ENCODE measurements around the gene SLC24A4. TPM values are rescaled to one million over a fixed set of nuclear protein-coding genes. Genes with fewer than 3 reads are reported as not detected.

Gene SLC24A4
- total RNA-seq, 2 donors from 2014 or later, result 2.7 to 4.4 TPM

DNA sequence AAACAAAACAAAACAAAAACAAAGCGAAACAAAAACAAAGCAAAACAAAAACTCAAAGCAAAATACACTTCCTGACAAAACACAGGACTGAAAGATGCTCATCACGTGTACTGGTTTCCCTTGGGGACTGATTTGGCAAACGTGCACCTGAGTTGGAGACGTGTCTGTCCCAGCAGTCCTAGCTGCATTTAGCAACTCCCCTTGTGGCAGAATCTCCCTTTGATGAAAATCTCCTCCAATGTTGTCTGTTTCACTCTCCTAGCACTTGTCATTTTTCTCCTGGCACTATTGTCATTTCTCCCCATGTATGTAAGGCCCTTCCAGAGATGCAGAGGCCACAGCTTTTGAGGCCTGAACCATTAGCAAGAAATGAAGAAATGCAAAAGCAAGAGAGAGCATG, 6.8 kb upstream of the SLC24A4 start:
- H3K9me3 ChIP-seq, result no peaks in the 10 kb centered on the region
- no peak overlapping the region for H3K4me3 ChIP-seq
- no peak overlapping the region for H3K27ac ChIP-seq
- TF ChIP-seq, protein P1, sequence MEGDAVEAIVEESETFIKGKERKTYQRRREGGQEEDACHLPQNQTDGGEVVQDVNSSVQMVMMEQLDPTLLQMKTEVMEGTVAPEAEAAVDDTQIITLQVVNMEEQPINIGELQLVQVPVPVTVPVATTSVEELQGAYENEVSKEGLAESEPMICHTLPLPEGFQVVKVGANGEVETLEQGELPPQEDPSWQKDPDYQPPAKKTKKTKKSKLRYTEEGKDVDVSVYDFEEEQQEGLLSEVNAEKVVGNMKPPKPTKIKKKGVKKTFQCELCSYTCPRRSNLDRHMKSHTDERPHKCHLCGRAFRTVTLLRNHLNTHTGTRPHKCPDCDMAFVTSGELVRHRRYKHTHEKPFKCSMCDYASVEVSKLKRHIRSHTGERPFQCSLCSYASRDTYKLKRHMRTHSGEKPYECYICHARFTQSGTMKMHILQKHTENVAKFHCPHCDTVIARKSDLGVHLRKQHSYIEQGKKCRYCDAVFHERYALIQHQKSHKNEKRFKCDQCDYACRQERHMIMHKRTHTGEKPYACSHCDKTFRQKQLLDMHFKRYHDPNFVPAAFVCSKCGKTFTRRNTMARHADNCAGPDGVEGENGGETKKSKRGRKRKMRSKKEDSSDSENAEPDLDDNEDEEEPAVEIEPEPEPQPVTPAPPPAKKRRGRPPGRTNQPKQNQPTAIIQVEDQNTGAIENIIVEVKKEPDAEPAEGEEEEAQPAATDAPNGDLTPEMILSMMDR (IDR thresholded peaks at IDR 0.05), result no peak
- DNase-seq (ENCODE audit: low spot score) (no peak), ATAC-seq (ENCODE audit: insufficient number of reproducible peaks, low FRiP score, low read depth) (no peak)
- no peaks in the 10 kb centered on the region for H3K4me1 ChIP-seq (ENCODE audit: control insufficient read depth in 1 of 2, low read depth in 2 of 2)
- no peaks in the 10 kb centered on the region for H3K27me3 ChIP-seq (replicated peaks; ENCODE audit: insufficient read depth)
- no peaks in the 10 kb centered on the region for H3K36me3 ChIP-seq

DNA sequence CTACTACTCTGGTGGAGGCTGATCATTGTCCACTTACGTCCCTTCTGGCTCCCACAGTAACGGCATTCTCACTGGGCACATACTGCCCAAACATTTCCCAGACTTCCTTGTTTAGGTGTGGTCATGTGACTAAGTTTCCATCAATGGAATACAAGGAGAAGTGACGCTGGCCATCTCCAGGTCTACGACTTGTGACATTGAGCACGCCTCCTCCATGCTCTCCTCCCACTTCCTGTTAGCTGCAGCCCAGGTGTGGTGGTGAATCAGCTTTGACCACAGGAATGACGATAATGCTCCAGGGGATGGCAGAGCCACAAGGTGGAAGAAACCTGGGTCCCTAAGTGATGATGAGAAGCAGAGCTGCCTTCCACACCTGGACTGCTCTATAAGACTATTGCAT, 6.0 kb upstream of the SLC24A4 start:
- H3K9me3 ChIP-seq, result no peaks in the 10 kb centered on the region
- H3K4me3 ChIP-seq, result no peak overlapping the region
- H3K4me1 ChIP-seq (ENCODE audit: control insufficient read depth in 1 of 2, low read depth in 2 of 2), result peaks cover 0 to 4% of the 10 kb centered on the region in 2 donors
- ATAC-seq (ENCODE audit: insufficient number of reproducible peaks, low FRiP score, low read depth) (no peak), DNase-seq (ENCODE audit: low spot score) (no peak)
- no peaks in the 10 kb centered on the region for H3K36me3 ChIP-seq
- TF ChIP-seq, protein P1 (IDR thresholded peaks at IDR 0.05), result no peak
- H3K27ac ChIP-seq, result no peak overlapping the region
- H3K27me3 ChIP-seq (replicated peaks; ENCODE audit: insufficient read depth), result no peaks in the 10 kb centered on the region

DNA sequence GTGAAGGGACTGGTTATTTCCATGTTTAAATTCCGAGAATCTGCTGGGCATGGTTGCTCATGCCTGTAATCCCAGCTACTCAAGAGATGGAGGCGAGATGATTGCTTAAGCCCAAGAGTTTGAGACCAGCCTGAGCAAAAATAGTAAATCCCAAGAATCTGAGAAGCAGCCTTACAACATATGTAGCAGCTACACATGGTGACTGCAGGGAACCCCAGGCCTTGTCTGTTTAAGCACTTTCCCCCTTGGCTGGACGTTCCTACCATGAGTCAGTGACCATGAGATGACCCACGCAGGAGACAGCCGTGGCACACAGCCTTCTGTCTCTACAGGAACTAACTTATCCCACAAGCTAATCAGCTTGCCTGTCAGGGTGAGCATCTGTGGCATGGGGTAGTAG, 5.5 kb upstream of the SLC24A4 start:
- TF ChIP-seq, protein P1 (IDR thresholded peaks at IDR 0.05), result no peak
- H3K36me3 ChIP-seq, result no peaks in the 10 kb centered on the region
- H3K4me3 ChIP-seq, result no peak overlapping the region
- H3K9me3 ChIP-seq, result no peaks in the 10 kb centered on the region
- no peak overlapping the region for H3K27ac ChIP-seq
- ATAC-seq (ENCODE audit: insufficient number of reproducible peaks, low FRiP score, low read depth) (no peak), DNase-seq (ENCODE audit: low spot score) (no peak)
- H3K27me3 ChIP-seq (replicated peaks; ENCODE audit: insufficient read depth), result no peaks in the 10 kb centered on the region
- H3K4me1 ChIP-seq (ENCODE audit: control insufficient read depth in 1 of 2, low read depth in 2 of 2), result peaks cover under 1 to 10% of the 10 kb centered on the region in 2 donors

DNA sequence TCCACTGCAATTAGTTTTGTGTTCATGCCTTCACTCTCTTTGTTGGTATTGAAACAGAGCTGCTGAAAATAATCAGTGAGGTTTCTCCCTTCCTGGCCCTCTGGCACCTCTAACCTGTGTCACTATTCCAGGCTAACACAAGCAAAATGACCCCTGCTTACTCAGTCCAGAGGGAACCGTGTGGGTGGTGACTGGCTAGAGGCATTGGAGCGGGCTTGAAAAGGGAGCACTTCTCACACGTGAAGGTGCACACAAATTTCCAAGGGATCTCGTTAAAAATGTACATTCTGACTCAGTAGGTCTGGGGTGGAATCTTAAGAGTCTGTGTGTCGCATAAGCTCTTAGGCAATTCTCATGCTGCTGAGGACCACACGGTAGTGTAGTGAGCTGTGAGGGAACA, 1.3 kb upstream of the SLC24A4 start:
- Histone ChIP-seq H3K9me3 (no peaks in the 10 kb centered on the region), H3K36me3 (no peaks in the 10 kb centered on the region), H3K4me1 (ENCODE audit: control insufficient read depth in 1 of 2, low read depth in 2 of 2) (peaks cover 4 to 23% of the 10 kb centered on the region in 2 donors), H3K4me3 (no peak overlapping the region), H3K27me3 (replicated peaks; ENCODE audit: insufficient read depth) (no peaks in the 10 kb centered on the region), H3K27ac (no peak overlapping the region)
- TF ChIP-seq, protein P1 (IDR thresholded peaks at IDR 0.05), result no peak
- no peak for DNase-seq (ENCODE audit: low spot score)
- no peak for ATAC-seq (ENCODE audit: insufficient number of reproducible peaks, low FRiP score, low read depth)

DNA sequence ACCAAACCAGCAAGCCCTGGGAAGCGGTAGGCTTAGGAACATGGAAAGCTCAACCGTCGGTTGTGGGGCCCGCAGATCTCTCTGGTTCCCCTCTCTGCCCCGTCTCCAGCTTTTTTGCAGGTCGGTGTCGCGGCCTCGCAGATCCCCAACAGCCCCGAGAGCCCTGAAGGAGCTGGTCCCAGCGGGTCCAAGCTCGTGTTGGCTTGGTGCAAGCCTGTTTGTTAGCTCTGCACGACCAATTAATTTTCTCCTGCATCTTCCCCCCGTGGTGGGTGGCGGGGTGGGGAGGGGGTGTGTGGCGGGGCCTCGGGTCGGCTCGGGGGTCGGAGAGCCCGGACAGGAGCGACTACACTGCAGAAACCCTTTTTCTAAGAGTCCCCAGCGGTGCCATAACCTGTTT, 449 bp upstream of the SLC24A4 start:
- Histone ChIP-seq H3K4me1 (ENCODE audit: control insufficient read depth in 1 of 2, low read depth in 2 of 2) (peaks cover 4 to 23% of the 10 kb centered on the region in 2 donors), H3K27ac (no peak overlapping the region), H3K27me3 (replicated peaks; ENCODE audit: insufficient read depth) (no peaks in the 10 kb centered on the region), H3K4me3 (peak overlapping the region; percentile 78), H3K9me3 (no peaks in the 10 kb centered on the region), H3K36me3 (no peaks in the 10 kb centered on the region)
- ATAC-seq (ENCODE audit: insufficient number of reproducible peaks, low FRiP score, low read depth) (no peak), DNase-seq (ENCODE audit: low spot score) (no peak)
- TF ChIP-seq, protein P1 (IDR thresholded peaks at IDR 0.05), result no peak
